ENCODE data around the gene LBHD1. TPM values are rescaled to one million over a fixed set of nuclear protein-coding genes. Genes with fewer than 3 reads are reported as not detected.

The LBHD1 gene
- total and polyA plus RNA-seq, 2 of the 13 experiments (the other 11 are each of a cell fraction or from before 2014, with no cell fraction given), result 3.2 to 3.7 TPM

GRCh38 chr11:62621567-62622470 lies 50.2 kb downstream of the LBHD1 start, which contains the start of gene B3GAT3 (continued):
- TF ChIP-seq TOE1 (CRISPR knock-in tag; IDR thresholded peaks at IDR 0.05) (0 out of 2 replicates have a peak, but pooled peaks have one; percentile 40), ZNF775 (CRISPR knock-in tag; IDR thresholded peaks at IDR 0.05; ENCODE audit: borderline replicate concordance) (no peak), HOXA5 (CRISPR knock-in tag; IDR thresholded peaks at IDR 0.05) (0 out of 2 replicates have a peak, but pooled peaks have one; percentile 15), KLF13 (CRISPR knock-in tag; IDR thresholded peaks at IDR 0.05) (no peak), NR3C1 (CRISPR knock-in tag; IDR thresholded peaks at IDR 0.05) (no peak), ZBTB34 (CRISPR knock-in tag; IDR thresholded peaks at IDR 0.05) (no peak), NR2F1 (CRISPR knock-in tag; IDR thresholded peaks at IDR 0.05) (peak in 1 of 2 experiments; percentile 14; a peak in 1 of 4 replicates), TCF7 (IDR thresholded peaks at IDR 0.05; ENCODE audit: low read depth) (no peak), REST (IDR thresholded peaks at IDR 0.05; ENCODE audit: borderline replicate concordance in 1 of 2, low read depth in 1 of 2, low read length in 2 of 2) (no peak), ZNF431 (CRISPR knock-in tag; IDR thresholded peaks at IDR 0.05; ENCODE audit: borderline replicate concordance, low read depth) (peak; percentile 76; the same call in 1 of the 2 replicates), NCOA1 (CRISPR knock-in tag; IDR thresholded peaks at IDR 0.05) (no peak), LRRFIP1 (CRISPR knock-in tag; conservative IDR thresholded peaks at IDR 0.05) (0 out of 2 replicates have a peak, but pooled peaks have one; percentile 75), ZFX (CRISPR knock-in tag; IDR thresholded peaks at IDR 0.05; ENCODE audit: low read depth) (peak; percentile 61), SP1 (IDR thresholded peaks at IDR 0.05) (no peak), SP1 (CRISPR knock-in tag; IDR thresholded peaks at IDR 0.05) (peak; percentile 73), RXRB (CRISPR knock-in tag; IDR thresholded peaks at IDR 0.05; ENCODE audit: borderline replicate concordance) (peak; percentile 57; the same call in 1 of the 2 replicates), CBX2 (IDR thresholded peaks at IDR 0.05; ENCODE audit: low read depth, low read length) (no peak), CBX2 (CRISPR knock-in tag; IDR thresholded peaks at IDR 0.05; ENCODE audit: low read depth) (no peak), ZNF275 (CRISPR knock-in tag; IDR thresholded peaks at IDR 0.05; ENCODE audit: borderline replicate concordance) (peak; percentile 62; the same call in 1 of the 2 replicates)

Measured in HepG2 (cell line).